Panc1 (cell line): Measurements from ENCODE around the gene SLC12A3. TPM values are rescaled to one million over a fixed set of nuclear protein-coding genes. Genes with fewer than 3 reads are reported as not detected.
"Not testable (repeated sequence)": the region's sequence is repeated elsewhere in the genome, so short reads cannot be mapped to it uniquely, and the experiment has no call there.

ENCODE experiments used
- ATAC-seq: fragments of 200-7000 bp; cut with Tn5 transposase; 2 replicates; pipeline ENCODE4 v1.9.1; 2020; ENCODE audit warnings: mild to moderate bottlenecking, moderate library complexity
- BruUV-seq: library from RNA; stranded (reverse); fragments of 400-500 nt; replicated peaks from 2 replicates; lab custom pipeline; 2021; lab: Mats Ljungman, UMichigan
- CTCF ChIA-PET: fragments of 300-600 bp; sonication (Branson Sonifier 250); formaldehyde crosslinking; loops from one replicate; lab custom pipeline; 2022; ENCODE audit warnings: antibody characterized with exemption; lab: Charles Lee
- POLR2A ChIA-PET: fragments of 300-600 bp; sonication (Branson Sonifier 250); formaldehyde crosslinking; loops from one replicate; lab custom pipeline; 2022; ENCODE audit warnings: antibody characterized with exemption; lab: Charles Lee
- DNase-seq: peaks from one replicate; pipeline ENCODE4 v3.0.0-alpha.2; 2010; ENCODE audit warnings: low read depth, low spot score
- H3K27ac ChIP-seq: 2 replicates; pipeline ENCODE4 v1.5.1; 2011; ENCODE audit warnings: mild to moderate bottlenecking, low read length, inconsistent platforms
- H3K27me3 ChIP-seq: fragments of 200-500 bp; sonication (Bioruptor generic); 2 replicates; pipeline ENCODE4 v1.6.0; 2014; ENCODE audit warnings: low read length, inconsistent platforms; ENCODE audit not compliant: control insufficient read depth, insufficient read depth
- H3K36me3 ChIP-seq: fragments of 200-500 bp; sonication (Bioruptor generic); 2 replicates; pipeline ENCODE4 v1.5.1; 2014; ENCODE audit warnings: inconsistent platforms, mild to moderate bottlenecking, low read length, moderate library complexity; ENCODE audit not compliant: control insufficient read depth, insufficient read depth
- H3K4me1 ChIP-seq: 2 replicates; pipeline ENCODE4 v1.5.1; 2011; ENCODE audit warnings: inconsistent platforms, mild to moderate bottlenecking, low read length, moderate library complexity; ENCODE audit not compliant: control insufficient read depth, insufficient read depth
- H3K4me3 ChIP-seq, 2 experiments: 2 replicates each; pipeline ENCODE4 v1.5.1; 2011 to 2012; ENCODE audit warnings: low read depth in 2 of 2, low read length in 2 of 2, mild to moderate bottlenecking in 2 of 2, inconsistent platforms in 1 of 2, moderate library complexity in 1 of 2
- H3K9me3 ChIP-seq: fragments of 200-500 bp; sonication (Bioruptor generic); 2 replicates; pipeline ENCODE4 v1.5.1; 2014; ENCODE audit warnings: low read depth, mild to moderate bottlenecking, inconsistent platforms, low read length, moderate library complexity; ENCODE audit not compliant: control insufficient read depth, insufficient read depth
- CTCF ChIP-seq: fragments of 450-650 bp; IDR thresholded peaks from 2 replicates; pipeline ENCODE4 v1.5.1; 2017; ENCODE audit warnings: mild to moderate bottlenecking
- POLR2AphosphoS5 ChIP-seq: IDR thresholded peaks from 2 replicates; pipeline ENCODE4 v1.6.1; 2012; ENCODE audit warnings: mild to moderate bottlenecking, low read depth, low read length, moderate library complexity
- REST ChIP-seq, 2 experiments: IDR thresholded peaks; 2 replicates each; pipeline ENCODE4 v1.6.1; 2011 to 2012; ENCODE audit warnings: low read depth in 2 of 2, control low read depth in 1 of 2, low read length in 1 of 2, mild to moderate bottlenecking in 1 of 2, moderate library complexity in 1 of 2; ENCODE audit not compliant: insufficient read depth in 1 of 2
- SIN3A ChIP-seq: IDR thresholded peaks from 2 replicates; pipeline ENCODE4 v1.6.1; 2012; ENCODE audit warnings: low read depth, mild to moderate bottlenecking, low read length, moderate library complexity, borderline replicate concordance; ENCODE audit not compliant: insufficient read depth
- TCF7L2 ChIP-seq: IDR thresholded peaks from 2 replicates; pipeline ENCODE4 v1.6.1; 2011; ENCODE audit warnings: mild to moderate bottlenecking, low read depth, low read length, inconsistent platforms
- in situ Hi-C: cut with HindIII; loops from 2 replicates; pipeline ENCODE4 v1.10.0; 2016; ENCODE audit warnings: low sequenced_read_pairs, low pct_unique_long_range_greater_than_20kb
- intact Hi-C: fragments of 100-400 bp; cut with micrococcal nuclease; formaldehyde crosslinking; loops from one replicate; pipeline ENCODE4 v1.10.0; 2022; ENCODE audit not compliant: unreplicated experiment
- total RNA-seq: library from RNA; stranded (reverse); gene quantifications from one replicate; pipeline ENCODE4 v1.2.1, GENCODE V29; 2021; ENCODE audit not compliant: unreplicated experiment

SLC12A3 gene
- total RNA-seq, 1 experiment from 2014 or later = 0.15 TPM

- no peak for TF ChIP-seq REST (IDR thresholded peaks at IDR 0.05; ENCODE audit: insufficient read depth in 1 of 2, low read depth in 2 of 2, low read length in 1 of 2)
- TF ChIP-seq CTCF = no peak
- TF ChIP-seq SIN3A = no peak
- no peak for TF ChIP-seq TCF7L2
- TF ChIP-seq POLR2AphosphoS5 = no peak
- Histone ChIP-seq H3K9me3 (no peaks in the 10 kb centered on the region), H3K27me3 (no peaks in the 10 kb centered on the region), H3K36me3 (no peaks in the 10 kb centered on the region), H3K4me1 (no peaks in the 10 kb centered on the region), H3K27ac (no peak overlapping the region), H3K4me3 (no peak overlapping the region)
- ATAC-seq = no peak
- no TSS peak for BruUV-seq
- ChIA-PET CTCF (no interaction called here), POLR2A (no interaction called here)
- intact Hi-C loops = no loop called here
- no peak for DNase-seq
- in situ Hi-C loops = no loop called here
Observed at GRCh38 chr16:56884026-56884582, 19.1 kb downstream of the SLC12A3 start.

- DNase-seq, POLR2A ChIA-PET, CTCF ChIA-PET, intact Hi-C loops, H3K4me1 ChIP-seq, BruUV-seq, H3K27me3 ChIP-seq, H3K4me3 ChIP-seq, in situ Hi-C loops, ATAC-seq, H3K36me3 ChIP-seq, H3K27ac ChIP-seq, H3K9me3 ChIP-seq: not testable (repeated sequence)
Observed at GRCh38 chr16:56884929-56885328, 19.9 kb downstream of the SLC12A3 start.

GRCh38 chr16:56885446-56886162, 20.6 kb downstream of the SLC12A3 start:
- no peak overlapping the region for H3K4me3 ChIP-seq
- H3K9me3 ChIP-seq = no peaks in the 10 kb centered on the region
- no peaks in the 10 kb centered on the region for H3K27me3 ChIP-seq
- POLR2A ChIA-PET = no interaction called here
- CTCF ChIA-PET = no interaction called here
- no peak for DNase-seq
- no peaks in the 10 kb centered on the region for H3K36me3 ChIP-seq
- no peaks in the 10 kb centered on the region for H3K4me1 ChIP-seq
- BruUV-seq = no TSS peak
- TF ChIP-seq SIN3A (no peak), TCF7L2 (no peak), REST (IDR thresholded peaks at IDR 0.05; ENCODE audit: insufficient read depth in 1 of 2, low read depth in 2 of 2, low read length in 1 of 2) (no peak), CTCF (no peak), POLR2AphosphoS5 (no peak)
- no peak for ATAC-seq
- in situ Hi-C loops = no loop called here
- intact Hi-C loops = no loop called here
- H3K27ac ChIP-seq = no peak overlapping the region
